Right ventricle myocardium superior (tissue), 1 donor: ENCODE data around the gene KRTAP10-9. TPM values are rescaled to one million over a fixed set of nuclear protein-coding genes. Genes with fewer than 3 reads are reported as not detected.

ENCODE experiments used
- total RNA-seq: library from RNA; stranded (reverse); fragmentation: NEBNext Ultra II Directional; extraction: Animal tissue kit (Norgen Biotek cat#: 25700); gene quantifications from one replicate; pipeline ENCODE4 v1.2.1, GENCODE V29; 2021
- donor health status: DM: no; HTN: yes; CAD: no; lungs with severe emphysema.

Gene KRTAP10-9
- total RNA-seq, 1 donor from 2014 or later: not detected

Other genes starting within 250 kb of the KRTAP10-9 start
- 2.7 TPM for gene LRRC3, start 171.6 kb upstream of the KRTAP10-9 start, total RNA-seq
- gene KRTAP10-1, start 86.9 kb upstream of the KRTAP10-9 start, total RNA-seq: not detected
- gene KRTAP10-2, start 75.6 kb upstream of the KRTAP10-9 start, total RNA-seq: not detected
- gene KRTAP10-3, start 68.3 kb upstream of the KRTAP10-9 start, total RNA-seq: not detected
- gene KRTAP10-4, start 53.4 kb upstream of the KRTAP10-9 start, total RNA-seq: not detected
- not detected for gene KRTAP10-5, start 46.5 kb upstream of the KRTAP10-9 start, total RNA-seq
- not detected for gene KRTAP10-6, start 34.6 kb upstream of the KRTAP10-9 start, total RNA-seq
- gene KRTAP10-7, start 26.5 kb upstream of the KRTAP10-9 start, total RNA-seq: not detected
- gene KRTAP10-8, start 15.0 kb upstream of the KRTAP10-9 start, total RNA-seq: not detected
- not detected for gene KRTAP10-10, start 10.3 kb downstream of the KRTAP10-9 start, total RNA-seq
- not detected for gene KRTAP10-11, start 19.3 kb downstream of the KRTAP10-9 start, total RNA-seq
- not detected for gene KRTAP12-4, start 27.6 kb downstream of the KRTAP10-9 start, total RNA-seq
- not detected for gene KRTAP12-3, start 30.8 kb downstream of the KRTAP10-9 start, total RNA-seq
- not detected for gene KRTAP12-2, start 39.8 kb downstream of the KRTAP10-9 start, total RNA-seq
- not detected for gene KRTAP12-1, start 55.1 kb downstream of the KRTAP10-9 start, total RNA-seq
- gene KRTAP10-12, start 70.1 kb downstream of the KRTAP10-9 start, total RNA-seq: not detected
- gene TSPEAR, start 84.5 kb downstream of the KRTAP10-9 start, total RNA-seq: 0.51 TPM
- 64.5 TPM for gene UBE2G2, start 174.7 kb downstream of the KRTAP10-9 start, total RNA-seq
- gene SUMO3, start 191.0 kb downstream of the KRTAP10-9 start, total RNA-seq: 66.5 TPM
- gene PTTG1IP, start 246.6 kb downstream of the KRTAP10-9 start, total RNA-seq: 133 TPM